NCI-H187 treated with DMSO at 0.1 percent for 48 hours (cell line): ENCODE data around the gene KLHL13.
"Not testable (repeated sequence)": the region's sequence is repeated elsewhere in the genome, so short reads cannot be mapped to it uniquely, and the experiment has no call there.

Source experiments
- DNase-seq: peaks from one replicate; lab custom pipeline; 2025; lab: John Stamatoyannopoulos, UW

Gene KLHL13

GRCh38 chrX:117992192-117992723 is 124.4 kb downstream of the KLHL13 start:
- no peak for DNase-seq

- no peak for DNase-seq
Measured at GRCh38 chrX:117990438-117990837, 126.2 kb downstream of the KLHL13 start.

GRCh38 chrX:117989512-117989911 is 127.1 kb downstream of the KLHL13 start:
- no peak for DNase-seq

GRCh38 chrX:117987373-117987772 is 129.2 kb downstream of the KLHL13 start:
- DNase-seq, result no peak

GRCh38 chrX:117985241-117985640 is 131.4 kb downstream of the KLHL13 start:
- no peak for DNase-seq

- DNase-seq, result no peak
Measured at GRCh38 chrX:117982694-117983392, 133.8 kb downstream of the KLHL13 start.

GRCh38 chrX:117978402-117978801 is 138.2 kb downstream of the KLHL13 start:
- DNase-seq, result no peak

- no peak for DNase-seq
Measured at GRCh38 chrX:117977526-117977925, 139.1 kb downstream of the KLHL13 start.

- no peak for DNase-seq
Measured at GRCh38 chrX:117973110-117973807, 143.4 kb downstream of the KLHL13 start.

- DNase-seq, result no peak
Measured at GRCh38 chrX:117972711-117973109, 143.9 kb downstream of the KLHL13 start.

GRCh38 chrX:117969782-117970181 is 146.8 kb downstream of the KLHL13 start:
- no peak for DNase-seq

- no peak for DNase-seq
Measured at GRCh38 chrX:117969328-117969727, 147.3 kb downstream of the KLHL13 start.

- DNase-seq, result no peak
Measured at GRCh38 chrX:117959045-117959444, 157.6 kb downstream of the KLHL13 start.

GRCh38 chrX:117957128-117957527 is 159.5 kb downstream of the KLHL13 start:
- DNase-seq, result no peak

- not testable (repeated sequence) for DNase-seq
Measured at GRCh38 chrX:117939296-117939695, 177.3 kb downstream of the KLHL13 start.

GRCh38 chrX:117936118-117936517 is 180.5 kb downstream of the KLHL13 start:
- DNase-seq, result no peak

- DNase-seq, result not testable (repeated sequence)
Measured at GRCh38 chrX:117930116-117930515, 186.5 kb downstream of the KLHL13 start.

GRCh38 chrX:117919755-117920154 is 196.9 kb downstream of the KLHL13 start:
- no peak for DNase-seq

- DNase-seq, result no peak
Measured at GRCh38 chrX:117910216-117910615, 206.4 kb downstream of the KLHL13 start.

GRCh38 chrX:117898226-117898625 is 218.4 kb downstream of the KLHL13 start:
- no peak for DNase-seq

- no peak for DNase-seq
Measured at GRCh38 chrX:117895418-117895817, 221.2 kb downstream of the KLHL13 start.

- no peak for DNase-seq
Measured at GRCh38 chrX:117892469-117892868, 224.1 kb downstream of the KLHL13 start.

GRCh38 chrX:117871796-117872195 is 244.8 kb downstream of the KLHL13 start:
- no peak for DNase-seq
